ENCODE data around the gene CYBC1. TPM values are rescaled to one million over a fixed set of nuclear protein-coding genes. Genes with fewer than 3 reads are reported as not detected.
A peak's percentile ranks its signal among the peaks of the same experiment; 100 is the strongest.
"Not testable (repeated sequence)": the region's sequence is repeated elsewhere in the genome, so short reads cannot be mapped to it uniquely, and the experiment has no call there.

The CYBC1 gene
- total and polyA plus RNA-seq, 9 donors: 28.9 to 53.5 (median 33.7) TPM

GRCh38 chr17:82418001-82418986, 32.3 kb downstream of the CYBC1 start, which contains the start of the genes HEXD and OGFOD3:
HEXD (plus strand) TSS chr17:82418347; CDS start chr17:82419800, 1,453 bp downstream.
OGFOD3 (minus strand) TSS chr17:82418586; CDS start chr17:82418485, 101 bp downstream.
- H3K27ac ChIP-seq (ENCODE audit: low read length): peak within 1 kb of the TSS; percentile 47
- H3K27me3 ChIP-seq (ENCODE audit: control insufficient read depth, insufficient read depth, low read length): no peaks in the 10 kb centered on the region
- peaks cover 16% of the 10 kb centered on the region for H3K36me3 ChIP-seq (ENCODE audit: control insufficient read depth, insufficient read depth, low read length)
- peaks cover 15% of the 10 kb centered on the region for H3K4me1 ChIP-seq (ENCODE audit: control insufficient read depth, insufficient read depth, low read length)
- DNase-seq: peak; percentile 95
- peak within 1 kb of the TSS; percentile 45 for H3K4me3 ChIP-seq (ENCODE audit: low read length)
- H3K9me3 ChIP-seq (replicated peaks; ENCODE audit: control insufficient read depth, low read depth, low read length): peaks cover 4% of the 10 kb centered on the region
- under 1% methylated on average over 79 of the region's 108 CpGs for WGBS (ENCODE audit: insufficient coverage)

- Histone ChIP-seq H3K36me3 (ENCODE audit: control insufficient read depth, insufficient read depth, low read length) (peaks cover 13% of the 10 kb centered on the region), H3K4me1 (ENCODE audit: control insufficient read depth, insufficient read depth, low read length) (peaks cover 17% of the 10 kb centered on the region), H3K27me3 (ENCODE audit: control insufficient read depth, insufficient read depth, low read length) (no peaks in the 10 kb centered on the region), H3K27ac (ENCODE audit: low read length) (no peak overlapping the region), H3K4me3 (ENCODE audit: low read length) (no peak overlapping the region), H3K9me3 (replicated peaks; ENCODE audit: control insufficient read depth, low read depth, low read length) (no peaks in the 10 kb centered on the region)
- 94% methylated on average over 3 of the region's 6 CpGs for WGBS (ENCODE audit: insufficient coverage)
- DNase-seq: no peak
Measured at GRCh38 chr17:82416771-82417170, 33.8 kb downstream of the CYBC1 start.

GRCh38 chr17:82416264-82416663, 34.3 kb downstream of the CYBC1 start:
- H3K27ac ChIP-seq (ENCODE audit: low read length): no peak overlapping the region
- no peaks in the 10 kb centered on the region for H3K9me3 ChIP-seq (replicated peaks; ENCODE audit: control insufficient read depth, low read depth, low read length)
- peaks cover 22% of the 10 kb centered on the region for H3K4me1 ChIP-seq (ENCODE audit: control insufficient read depth, insufficient read depth, low read length)
- H3K4me3 ChIP-seq (ENCODE audit: low read length): no peak overlapping the region
- H3K27me3 ChIP-seq (ENCODE audit: control insufficient read depth, insufficient read depth, low read length): no peaks in the 10 kb centered on the region
- WGBS (ENCODE audit: insufficient coverage): no CpG with 5 or more reads among the region's 4 CpGs
- no peak for DNase-seq
- peaks cover 11% of the 10 kb centered on the region for H3K36me3 ChIP-seq (ENCODE audit: control insufficient read depth, insufficient read depth, low read length)

GRCh38 chr17:82415786-82416185, 34.8 kb downstream of the CYBC1 start:
- Histone ChIP-seq H3K27me3 (ENCODE audit: control insufficient read depth, insufficient read depth, low read length) (no peaks in the 10 kb centered on the region), H3K4me3 (ENCODE audit: low read length) (no peak overlapping the region), H3K27ac (ENCODE audit: low read length) (no peak overlapping the region), H3K36me3 (ENCODE audit: control insufficient read depth, insufficient read depth, low read length) (peaks cover 6% of the 10 kb centered on the region), H3K4me1 (ENCODE audit: control insufficient read depth, insufficient read depth, low read length) (peaks cover 23% of the 10 kb centered on the region), H3K9me3 (replicated peaks; ENCODE audit: control insufficient read depth, low read depth, low read length) (no peaks in the 10 kb centered on the region)
- DNase-seq: no peak
- WGBS (ENCODE audit: insufficient coverage): 94% methylated on average over 3 of the region's 9 CpGs

GRCh38 chr17:82415336-82415735, 35.2 kb downstream of the CYBC1 start:
- H3K27me3 ChIP-seq (ENCODE audit: control insufficient read depth, insufficient read depth, low read length): no peaks in the 10 kb centered on the region
- 84% methylated on average over 22 of the region's 26 CpGs for WGBS (ENCODE audit: insufficient coverage)
- no peak overlapping the region for H3K27ac ChIP-seq (ENCODE audit: low read length)
- peaks cover 6% of the 10 kb centered on the region for H3K36me3 ChIP-seq (ENCODE audit: control insufficient read depth, insufficient read depth, low read length)
- no peak for DNase-seq
- H3K9me3 ChIP-seq (replicated peaks; ENCODE audit: control insufficient read depth, low read depth, low read length): no peaks in the 10 kb centered on the region
- H3K4me3 ChIP-seq (ENCODE audit: low read length): no peak overlapping the region
- H3K4me1 ChIP-seq (ENCODE audit: control insufficient read depth, insufficient read depth, low read length): peaks cover 24% of the 10 kb centered on the region

GRCh38 chr17:82414548-82415281, 35.8 kb downstream of the CYBC1 start:
- H3K4me3 ChIP-seq (ENCODE audit: low read length): no peak overlapping the region
- H3K9me3 ChIP-seq (replicated peaks; ENCODE audit: control insufficient read depth, low read depth, low read length): no peaks in the 10 kb centered on the region
- H3K27ac ChIP-seq (ENCODE audit: low read length): no peak overlapping the region
- peak; percentile 86 for DNase-seq
- H3K36me3 ChIP-seq (ENCODE audit: control insufficient read depth, insufficient read depth, low read length): peaks cover 8% of the 10 kb centered on the region
- H3K4me1 ChIP-seq (ENCODE audit: control insufficient read depth, insufficient read depth, low read length): peaks cover 29% of the 10 kb centered on the region
- no peaks in the 10 kb centered on the region for H3K27me3 ChIP-seq (ENCODE audit: control insufficient read depth, insufficient read depth, low read length)
- WGBS (ENCODE audit: insufficient coverage): 21% methylated on average over 35 of the region's 38 CpGs

- H3K27me3 ChIP-seq (ENCODE audit: control insufficient read depth, insufficient read depth, low read length): no peaks in the 10 kb centered on the region
- peaks cover 37% of the 10 kb centered on the region for H3K4me1 ChIP-seq (ENCODE audit: control insufficient read depth, insufficient read depth, low read length)
- peaks cover 9% of the 10 kb centered on the region for H3K36me3 ChIP-seq (ENCODE audit: control insufficient read depth, insufficient read depth, low read length)
Measured at GRCh38 chr17:82412535-82413520, 37.7 kb downstream of the CYBC1 start.

GRCh38 chr17:82412081-82412480, 38.5 kb downstream of the CYBC1 start:
- Histone ChIP-seq H3K36me3 (ENCODE audit: control insufficient read depth, insufficient read depth, low read length) (peaks cover 14% of the 10 kb centered on the region), H3K4me1 (ENCODE audit: control insufficient read depth, insufficient read depth, low read length) (peaks cover 40% of the 10 kb centered on the region)
- H3K9me3 ChIP-seq (replicated peaks; ENCODE audit: control insufficient read depth, low read depth, low read length); H3K27ac ChIP-seq (ENCODE audit: low read length); H3K27me3 ChIP-seq (ENCODE audit: control insufficient read depth, insufficient read depth, low read length); H3K4me3 ChIP-seq (ENCODE audit: low read length); DNase-seq: not testable (repeated sequence)
- 90% methylated on average over 13 of the region's 16 CpGs for WGBS (ENCODE audit: insufficient coverage)

More at GRCh38 chr17:82412535-82413520, 37.7 kb downstream of the CYBC1 start:
- no peak for DNase-seq
- Histone ChIP-seq H3K9me3 (replicated peaks; ENCODE audit: control insufficient read depth, low read depth, low read length) (no peaks in the 10 kb centered on the region), H3K27ac (ENCODE audit: low read length) (no peak overlapping the region), H3K4me3 (ENCODE audit: low read length) (no peak overlapping the region)
- WGBS (ENCODE audit: insufficient coverage): 87% methylated on average over 25 of the region's 29 CpGs

GRCh38 chr17:82411396-82412053, 39.0 kb downstream of the CYBC1 start:
- DNase-seq: no peak
- Histone ChIP-seq H3K9me3 (replicated peaks; ENCODE audit: control insufficient read depth, low read depth, low read length) (no peaks in the 10 kb centered on the region), H3K4me3 (ENCODE audit: low read length) (no peak overlapping the region), H3K27ac (ENCODE audit: low read length) (no peak overlapping the region), H3K4me1 (ENCODE audit: control insufficient read depth, insufficient read depth, low read length) (peaks cover 40% of the 10 kb centered on the region), H3K36me3 (ENCODE audit: control insufficient read depth, insufficient read depth, low read length) (peaks cover 14% of the 10 kb centered on the region), H3K27me3 (ENCODE audit: control insufficient read depth, insufficient read depth, low read length) (no peaks in the 10 kb centered on the region)
- WGBS (ENCODE audit: insufficient coverage): 73% methylated on average over 21 of the region's 24 CpGs

Measured in muscle of leg (tissue), 11 donors.